Left colon (tissue), 2 donors: ENCODE data around the gene TWSG1. TPM values are rescaled to one million over a fixed set of nuclear protein-coding genes. Genes with fewer than 3 reads are reported as not detected.
A peak's percentile ranks its signal among the peaks of the same experiment; 100 is the strongest.
"Not testable (repeated sequence)": the region's sequence is repeated elsewhere in the genome, so short reads cannot be mapped to it uniquely, and the experiment has no call there.

Experiments used
- ATAC-seq: fragments of 200-7000 bp; cut with Tn5 transposase; one replicate; pipeline ENCODE4 v1.9.1; 2020; ENCODE audit warnings: mild to moderate bottlenecking, moderate library complexity
- DNase-seq, 2 donors: peaks; one replicate each; pipeline ENCODE4 v3.0.0-alpha.2; 2020
- intact Hi-C, 2 donors: fragments of 100-400 bp; cut with DNase I in 1 of 2; cut with micrococcal nuclease in 1 of 2; formaldehyde crosslinking; loops; one replicate each; pipeline versions ENCODE4 v1.11.2 to v1.14.0; 2022; cut with DNase I, micrococcal nuclease
- total RNA-seq, 2 donors: library from RNA; stranded (reverse); fragmentation: NEBNext Ultra II Directional; extraction: Animal tissue kit (Norgen Biotek cat#: 25700); gene quantifications; one replicate each; pipeline ENCODE4 v1.2.1, GENCODE V29; 2021
- donor health status: DM: no; HTN: no; CAD: no.
- donor health status: DM: yes; HTN: yes; CAD: no.

Gene TWSG1
- total RNA-seq, 2 donors from 2014 or later = 24.5 to 26.7 TPM

DNA sequence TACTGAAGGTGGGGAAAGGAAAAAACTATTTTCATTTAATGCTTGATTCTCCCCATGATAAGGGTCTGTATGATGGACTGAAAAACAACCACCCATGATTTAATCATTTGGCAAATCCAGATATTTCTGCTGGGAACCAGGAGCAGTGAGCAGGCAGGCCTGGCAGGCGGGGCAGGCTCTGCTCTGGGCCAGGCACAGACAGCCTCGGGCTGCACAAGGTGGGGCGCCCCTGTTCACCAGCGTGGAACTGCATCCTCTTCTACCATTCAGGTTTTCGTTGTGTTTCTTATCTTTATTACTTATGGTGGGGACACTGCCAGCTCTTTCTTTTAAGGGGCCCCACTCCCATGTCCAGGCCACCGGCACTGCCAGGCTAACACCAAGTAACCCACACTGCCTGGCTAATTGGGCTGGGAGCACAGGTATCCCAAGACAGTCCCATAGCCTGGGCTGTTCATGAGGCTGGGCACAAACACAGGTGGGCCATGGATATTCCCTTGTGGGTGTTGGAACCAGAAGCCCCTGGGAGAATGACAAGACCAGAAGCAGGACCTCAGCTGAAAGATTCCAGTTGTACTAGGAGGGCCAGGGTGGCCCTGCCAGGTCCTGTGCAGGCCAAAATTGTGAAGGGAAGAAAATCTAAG, 83.6 kb downstream of the TWSG1 start:
- intact Hi-C loops = no loop called here
- peak; percentile 74 for ATAC-seq

GRCh38 chr18:9419956-9420631, 85.5 kb downstream of the TWSG1 start:
- intact Hi-C loops = no loop called here
- ATAC-seq (no peak), DNase-seq (no peak)

More for the DNA sequence above, 83.6 kb downstream of the TWSG1 start:
- peak in 1 of 2 donors; percentile 21 for DNase-seq

DNA sequence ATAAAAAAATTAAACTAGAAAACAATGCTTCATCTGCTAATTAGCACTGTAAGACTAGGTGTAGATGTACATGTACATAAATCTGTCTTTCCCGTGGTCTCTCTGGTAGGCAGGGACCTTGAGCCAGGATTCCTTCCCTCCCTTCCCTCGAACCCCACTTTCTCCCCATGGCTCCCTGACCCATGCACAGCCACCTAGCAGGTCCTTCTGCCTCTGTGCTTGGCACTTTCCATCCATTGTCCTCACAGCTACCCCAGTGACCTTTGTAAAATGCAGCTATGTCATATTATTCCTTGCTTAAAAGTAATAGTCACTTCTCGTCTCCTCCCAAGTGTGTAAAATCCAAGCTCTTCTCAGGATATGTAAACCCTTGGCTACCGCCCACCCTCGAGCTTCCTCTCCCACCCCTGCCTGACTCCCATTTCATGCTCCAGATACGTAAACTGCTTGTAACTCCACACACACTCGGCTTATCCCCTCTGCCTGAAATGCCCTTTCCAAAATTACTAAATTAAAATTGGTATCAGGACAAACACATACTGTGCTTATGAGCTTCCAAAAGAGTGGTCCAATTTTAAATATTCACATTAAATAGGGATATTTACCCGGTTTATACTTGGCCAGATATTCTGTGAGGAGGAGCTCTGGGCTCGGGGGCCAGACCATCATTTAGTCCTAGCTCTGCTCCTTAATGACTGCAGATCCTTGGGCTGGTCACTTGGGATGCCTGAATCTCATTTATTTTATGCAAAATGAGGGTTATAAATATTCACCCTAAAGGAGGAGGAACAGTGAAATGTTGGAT, 86.7 kb downstream of the TWSG1 start:
- intact Hi-C loops = no loop called here
- ATAC-seq (no peak), DNase-seq (no peak)

GRCh38 chr18:9421901-9422327, 87.3 kb downstream of the TWSG1 start:
- intact Hi-C loops = no loop called here
- no peak for ATAC-seq
- no peak for DNase-seq

- ATAC-seq = peak; percentile 85
- intact Hi-C loops = no loop called here
- DNase-seq = peak in 1 of 2 donors; percentile 72
Measured at GRCh38 chr18:9422816-9423519, 88.4 kb downstream of the TWSG1 start.

GRCh38 chr18:9423648-9424047, 89.1 kb downstream of the TWSG1 start:
- DNase-seq, intact Hi-C loops: not testable (repeated sequence)
- ATAC-seq = peak; percentile 82

GRCh38 chr18:9424235-9424634, 89.7 kb downstream of the TWSG1 start:
- ATAC-seq, DNase-seq, intact Hi-C loops: not testable (repeated sequence)

GRCh38 chr18:9426753-9427152, 92.2 kb downstream of the TWSG1 start:
- intact Hi-C loops = no loop called here
- ATAC-seq (no peak), DNase-seq (no peak)

- intact Hi-C loops = no loop called here
- no peak for ATAC-seq
- no peak for DNase-seq
Measured at GRCh38 chr18:9428301-9428706, 93.7 kb downstream of the TWSG1 start.

DNA sequence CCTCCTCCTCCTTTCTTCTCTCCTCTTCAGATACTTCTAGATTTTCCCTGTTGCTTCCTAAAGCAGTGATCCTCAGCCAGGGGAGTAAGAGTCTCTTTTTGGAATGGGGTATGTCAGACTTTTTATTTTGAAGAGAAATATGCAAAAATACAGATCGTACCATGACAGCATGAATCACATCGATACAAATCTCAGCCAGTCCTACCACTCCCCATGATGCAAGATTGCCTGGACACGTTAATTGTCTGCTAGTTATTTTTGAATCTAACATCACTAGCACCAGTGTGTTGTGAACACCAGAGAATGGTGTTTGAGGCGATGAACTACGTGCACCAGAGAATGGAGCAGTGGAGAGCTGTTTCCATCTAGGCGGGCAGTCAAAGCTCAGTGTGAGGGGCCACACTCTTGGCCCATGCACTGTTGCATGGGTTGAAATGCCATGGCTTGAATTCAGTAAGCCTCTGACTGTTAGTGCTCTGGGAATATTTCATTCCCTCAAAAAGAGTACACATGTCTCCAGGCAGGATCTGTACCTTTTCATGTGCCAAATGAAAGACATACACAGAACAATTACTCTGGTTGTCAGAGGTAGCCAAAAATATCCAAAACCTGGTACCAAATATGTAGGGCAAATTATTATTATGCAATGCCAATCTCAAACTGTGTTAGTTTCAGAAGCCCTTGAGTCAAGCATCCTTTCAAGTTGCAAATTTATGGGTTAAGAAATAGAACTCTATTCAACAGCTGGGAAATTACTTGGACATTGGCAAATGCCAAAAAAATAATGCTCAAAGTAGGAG, 94.5 kb downstream of the TWSG1 start:
- DNase-seq = no peak
- ATAC-seq = no peak
- intact Hi-C loops = no loop called here

- intact Hi-C loops = no loop called here
- no peak for ATAC-seq
- DNase-seq = no peak
Measured at GRCh38 chr18:9429662-9429993, 95.1 kb downstream of the TWSG1 start.

DNA sequence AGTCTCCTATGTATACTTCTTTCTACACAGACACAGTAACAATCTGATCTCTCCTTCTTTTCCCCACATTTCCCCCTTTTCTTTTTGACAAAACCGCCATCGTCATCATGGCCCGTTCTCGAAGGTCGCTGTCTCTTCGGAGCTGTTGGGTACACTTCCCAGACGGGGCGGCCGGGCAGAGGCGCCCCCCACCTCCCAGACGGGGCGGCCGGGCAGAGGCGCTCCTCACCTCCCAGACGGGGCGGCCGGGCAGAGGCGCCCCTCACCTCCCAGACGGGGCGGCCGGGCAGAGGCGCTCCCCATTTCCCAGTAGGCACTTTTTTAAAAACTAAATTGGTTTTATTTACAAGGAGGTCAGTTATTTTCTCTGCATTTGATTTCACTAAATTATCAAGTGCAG, 95.7 kb downstream of the TWSG1 start:
- ATAC-seq, intact Hi-C loops: not testable (repeated sequence)

DNA sequence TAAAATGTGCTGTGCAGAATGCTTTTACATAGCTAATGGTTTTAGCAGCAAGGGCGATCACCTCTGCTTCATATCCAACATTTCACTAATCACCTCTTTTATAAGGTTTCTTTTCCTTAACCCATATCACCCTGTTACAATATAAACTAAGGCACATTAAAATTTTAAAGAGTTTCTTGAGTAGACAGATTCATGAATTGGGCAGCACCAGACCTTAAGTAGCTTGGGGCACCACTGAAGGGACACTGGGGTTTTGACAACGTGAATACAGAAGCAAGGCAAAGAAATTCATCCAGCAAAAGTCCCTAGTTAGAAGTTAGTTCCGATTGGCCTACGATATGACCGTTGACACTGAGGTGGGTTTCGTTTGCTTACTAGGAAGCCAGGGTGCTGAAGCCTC, 96.7 kb downstream of the TWSG1 start:
- DNase-seq (no peak), ATAC-seq (no peak)
- intact Hi-C loops = no loop called here

More for the DNA sequence above, 95.7 kb downstream of the TWSG1 start:
- DNase-seq = not testable (repeated sequence)

DNA sequence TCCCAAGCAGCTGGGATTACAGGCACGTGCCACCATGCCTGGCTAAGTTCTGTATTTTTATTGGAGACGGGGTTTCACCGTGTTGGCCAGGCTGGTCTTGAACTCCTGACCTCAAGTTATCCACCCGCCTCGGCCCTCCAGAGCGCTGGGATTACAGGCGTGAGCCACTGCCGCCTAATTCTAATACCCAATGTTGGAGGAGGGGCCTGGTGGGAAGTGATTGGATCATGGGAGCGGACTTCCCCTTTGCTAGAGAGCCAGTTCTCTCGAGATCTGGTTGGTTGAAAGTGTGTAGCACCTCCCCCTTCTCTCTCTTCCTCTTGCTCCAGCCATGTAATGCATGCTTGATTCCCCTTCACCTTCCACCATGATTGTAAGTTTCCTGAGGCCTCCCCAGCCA, 98.5 kb downstream of the TWSG1 start:
- DNase-seq, ATAC-seq, intact Hi-C loops: not testable (repeated sequence)

- DNase-seq (no peak), ATAC-seq (no peak)
- intact Hi-C loops = no loop called here
Measured at GRCh38 chr18:9433671-9434121, 99.1 kb downstream of the TWSG1 start.

- no peak for DNase-seq
- no peak for ATAC-seq
- intact Hi-C loops = no loop called here
Measured at GRCh38 chr18:9434122-9434701, 99.6 kb downstream of the TWSG1 start.

DNA sequence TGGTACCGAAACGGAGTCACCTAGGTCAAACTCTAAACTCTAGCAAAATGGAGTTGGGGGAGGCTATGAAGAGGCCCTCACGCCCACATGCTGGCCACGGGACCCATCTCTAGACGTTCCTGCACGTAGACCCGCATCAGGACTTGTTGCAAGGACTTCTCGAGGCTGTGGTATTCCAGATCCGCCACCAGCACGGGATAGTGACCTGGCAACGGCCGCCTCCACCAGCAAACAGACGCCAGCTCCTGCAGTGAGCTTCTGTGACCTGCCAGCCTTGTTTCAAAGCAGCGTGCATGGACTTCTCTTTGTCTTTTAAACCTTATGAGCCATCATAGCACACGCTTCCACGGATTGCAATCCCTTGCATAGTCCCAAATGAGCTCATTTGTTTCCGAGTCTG, 100.5 kb downstream of the TWSG1 start:
- intact Hi-C loops = no loop called here
- no peak for ATAC-seq
- DNase-seq = no peak
